Stimulated activated naive CD8-positive, alpha-beta T cell treated with anti-CD3 and anti-CD28 coated beads, Interleukin-15, amount 100 ng/mL, for 72 hours (primary cell): Measurements from ENCODE around the gene CNOT6.

Experiments used
- ATAC-seq: fragments of 150-1000 bp; cut with Tn5 transposase; 2 replicates; pipeline ENCODE4 v1.10.0; 2021; ENCODE audit warnings: mild to moderate bottlenecking, moderate library complexity
- DNase-seq, 2 donors: peaks; one replicate each; pipeline ENCODE4 v3.0.0; 2021 to 2022
- H3K27ac Mint-ChIP-seq, 2 donors: one replicate each; pipeline ENCODE4 v1.8.0; 2022; ENCODE audit warnings: mild to moderate bottlenecking in 2 of 2, mixed read lengths in 2 of 2, moderate library complexity in 2 of 2
- H3K27me3 Mint-ChIP-seq: one replicate; pipeline ENCODE4 v1.8.0; 2022; ENCODE audit warnings: mixed read lengths
- H3K4me1 Mint-ChIP-seq: one replicate; pipeline ENCODE4 v1.8.0; 2022; ENCODE audit warnings: mild to moderate bottlenecking, mixed read lengths
- H3K4me3 Mint-ChIP-seq, 2 donors: one replicate each; pipeline ENCODE4 v1.8.0; 2022; ENCODE audit warnings: mild to moderate bottlenecking in 2 of 2, mixed read lengths in 2 of 2, moderate library complexity in 1 of 2
- H3K9me3 Mint-ChIP-seq, 2 donors: one replicate each; pipeline ENCODE4 v1.8.0; 2022; ENCODE audit warnings: mixed read lengths in 2 of 2

CNOT6 gene

GRCh38 chr5:180605554-180606214, 111.5 kb downstream of the CNOT6 start:
- H3K4me3 Mint-ChIP-seq, result no peak overlapping the region
- peak overlapping the region in 1 of 2 donors; percentile 2 for H3K27ac Mint-ChIP-seq
- ATAC-seq (peak; percentile 67), DNase-seq (peak; percentile 65 to 66)
- no peaks in the 10 kb centered on the region for H3K9me3 Mint-ChIP-seq
- H3K4me1 Mint-ChIP-seq, result peaks cover 21% of the 10 kb centered on the region
- no peaks in the 10 kb centered on the region for H3K27me3 Mint-ChIP-seq

- Mint-ChIP-seq H3K27ac (no peak overlapping the region), H3K27me3 (no peaks in the 10 kb centered on the region), H3K4me3 (no peak overlapping the region), H3K9me3 (no peaks in the 10 kb centered on the region), H3K4me1 (peaks cover 21% of the 10 kb centered on the region)
- ATAC-seq (no peak), DNase-seq (no peak)
Measured at GRCh38 chr5:180606215-180606785, 112.1 kb downstream of the CNOT6 start.

DNA sequence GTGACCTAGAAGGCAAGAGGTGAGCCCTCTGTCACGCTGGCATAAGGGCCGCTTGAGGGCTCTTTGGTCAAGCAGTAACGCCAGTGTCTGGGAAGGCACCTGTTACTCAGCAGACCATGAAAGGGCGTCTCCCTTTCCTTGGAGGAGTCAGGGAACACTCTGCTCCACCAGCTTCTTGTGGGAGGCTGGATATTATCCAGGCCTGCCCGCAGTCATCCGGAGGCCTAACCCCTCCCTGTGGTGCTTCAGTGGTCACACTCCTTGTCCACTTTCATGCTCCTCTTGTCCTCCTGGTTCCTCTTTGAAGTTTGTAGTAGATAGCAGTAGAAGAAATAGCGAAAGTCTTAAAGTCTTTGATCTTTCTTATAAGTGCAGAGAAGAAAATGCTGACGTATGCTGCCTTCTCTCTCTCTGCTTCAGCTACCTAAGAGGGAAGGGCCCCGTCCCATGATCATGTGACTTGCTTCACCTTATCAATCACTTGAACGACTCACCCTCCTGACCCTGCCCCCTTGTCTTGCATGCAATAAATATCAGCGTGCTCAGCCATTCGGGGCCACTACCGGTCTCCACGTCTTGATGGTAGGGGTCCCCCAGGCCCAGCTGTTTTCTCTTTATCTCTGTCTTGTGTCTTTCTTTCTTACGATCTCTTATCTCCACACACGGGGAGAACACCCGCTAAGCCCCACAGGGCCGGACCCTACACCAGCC, 113.8 kb downstream of the CNOT6 start:
- Mint-ChIP-seq H3K27me3 (no peaks in the 10 kb centered on the region), H3K4me1 (peaks cover 22% of the 10 kb centered on the region), H3K4me3 (no peak overlapping the region), H3K9me3 (no peaks in the 10 kb centered on the region), H3K27ac (peak overlapping the region in 1 of 2 donors; percentile 12)
- DNase-seq, result no peak
- ATAC-seq, result no peak

DNA sequence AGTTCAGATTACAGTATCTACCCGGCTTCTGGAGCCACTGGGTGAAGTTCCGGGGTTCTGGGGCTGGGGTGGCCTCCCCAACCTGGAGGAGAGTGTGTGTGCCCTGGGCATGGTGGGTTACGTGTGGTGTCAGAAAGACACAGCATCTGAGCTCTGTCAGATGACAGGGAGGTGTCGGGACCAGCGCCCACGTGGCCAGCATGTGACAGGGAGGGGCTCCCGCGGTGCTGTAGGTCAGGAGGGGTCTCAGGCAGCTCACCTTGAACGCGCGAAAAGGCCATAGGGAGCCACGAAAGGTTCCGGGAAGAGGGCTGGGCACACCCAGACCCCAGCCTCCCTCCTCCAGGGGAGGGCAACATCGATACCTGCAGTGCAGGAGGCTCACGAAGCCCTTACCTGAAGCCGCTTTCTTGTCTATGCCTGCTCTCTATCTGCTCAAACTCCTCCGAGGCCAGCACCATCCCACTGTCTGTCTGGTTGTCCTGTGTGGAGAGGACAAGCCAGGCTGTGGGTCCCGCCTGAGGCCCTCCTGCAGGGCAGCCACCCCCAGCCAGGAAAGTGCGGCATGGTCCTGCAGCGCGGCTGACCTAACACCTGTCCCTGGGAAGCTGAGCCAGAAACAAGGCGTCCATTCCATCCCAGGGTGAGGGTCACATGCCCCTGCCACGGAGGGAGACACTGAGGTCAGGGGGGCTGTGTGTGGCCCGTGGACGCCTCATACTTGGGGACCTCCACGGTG, 114.6 kb downstream of the CNOT6 start:
- no peak for ATAC-seq
- Mint-ChIP-seq H3K27ac (peak overlapping the region; percentile 60 to 81), H3K4me1 (peaks cover 27% of the 10 kb centered on the region)

GRCh38 chr5:180609386-180609785, 115.2 kb downstream of the CNOT6 start:
- no peak overlapping the region for H3K4me3 Mint-ChIP-seq
- H3K27me3 Mint-ChIP-seq, result no peaks in the 10 kb centered on the region
- H3K4me1 Mint-ChIP-seq, result peaks cover 27% of the 10 kb centered on the region
- ATAC-seq (no peak), DNase-seq (no peak)
- H3K27ac Mint-ChIP-seq, result no peak overlapping the region
- H3K9me3 Mint-ChIP-seq, result no peaks in the 10 kb centered on the region

More for the DNA sequence above, 114.6 kb downstream of the CNOT6 start:
- DNase-seq, result no peak
- no peak overlapping the region for H3K4me3 Mint-ChIP-seq
- H3K27me3 Mint-ChIP-seq, result no peaks in the 10 kb centered on the region
- H3K9me3 Mint-ChIP-seq, result no peaks in the 10 kb centered on the region

- H3K4me1 Mint-ChIP-seq, result peaks cover 27% of the 10 kb centered on the region
- no peaks in the 10 kb centered on the region for H3K9me3 Mint-ChIP-seq
- no peak overlapping the region for H3K4me3 Mint-ChIP-seq
- no peaks in the 10 kb centered on the region for H3K27me3 Mint-ChIP-seq
- no peak overlapping the region for H3K27ac Mint-ChIP-seq
- no peak for ATAC-seq
- DNase-seq, result no peak
Measured at GRCh38 chr5:180609817-180610550, 115.8 kb downstream of the CNOT6 start.

DNA sequence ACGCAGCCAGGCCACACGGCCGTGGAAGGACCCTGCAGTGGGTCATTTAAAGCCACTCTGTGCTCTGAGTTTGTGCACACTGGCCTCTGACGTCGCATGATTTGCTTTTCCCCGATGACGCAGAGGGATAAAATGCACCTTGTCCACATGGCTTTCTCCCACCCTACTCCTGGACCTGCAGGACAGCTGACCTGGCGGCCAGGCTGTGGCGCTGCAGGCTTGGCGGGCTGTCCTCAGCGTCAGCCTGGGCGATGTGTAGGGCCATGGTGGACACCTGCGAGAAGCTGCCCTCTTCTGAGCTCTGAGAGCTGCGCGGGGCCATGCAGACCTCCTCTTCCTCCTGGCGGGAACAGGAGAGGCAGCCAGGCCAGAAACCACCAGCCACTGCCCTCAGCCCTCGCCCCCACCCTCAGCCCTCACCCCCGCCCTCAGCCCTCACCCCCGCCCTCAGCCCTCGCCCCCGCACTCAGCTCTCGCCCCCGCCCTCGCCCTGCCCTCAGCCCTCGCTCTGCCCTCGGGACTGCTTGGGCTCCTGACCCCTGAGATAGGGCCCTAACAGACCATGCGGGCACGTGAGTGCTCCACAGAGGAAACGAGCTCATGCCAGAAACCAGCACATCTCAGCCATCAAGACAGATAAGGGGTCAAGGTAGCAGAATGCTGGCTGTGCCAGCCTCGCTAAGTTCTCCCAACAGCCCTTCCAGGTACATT, 117.1 kb downstream of the CNOT6 start:
- no peaks in the 10 kb centered on the region for H3K27me3 Mint-ChIP-seq
- no peak overlapping the region for H3K27ac Mint-ChIP-seq
- H3K9me3 Mint-ChIP-seq, result no peaks in the 10 kb centered on the region
- DNase-seq (no peak), ATAC-seq (peak; percentile 28)
- peaks cover 18% of the 10 kb centered on the region for H3K4me1 Mint-ChIP-seq
- no peak overlapping the region for H3K4me3 Mint-ChIP-seq

- no peak for ATAC-seq
- DNase-seq, result no peak
- no peaks in the 10 kb centered on the region for H3K9me3 Mint-ChIP-seq
- H3K4me3 Mint-ChIP-seq, result no peak overlapping the region
- H3K4me1 Mint-ChIP-seq, result peaks cover 15% of the 10 kb centered on the region
- no peaks in the 10 kb centered on the region for H3K27me3 Mint-ChIP-seq
- H3K27ac Mint-ChIP-seq, result peak overlapping the region in 1 of 2 donors; percentile 29
Measured at GRCh38 chr5:180612683-180613082, 118.5 kb downstream of the CNOT6 start.

- no peak for ATAC-seq
- H3K27me3 Mint-ChIP-seq, result no peaks in the 10 kb centered on the region
- H3K4me1 Mint-ChIP-seq, result peaks cover 9% of the 10 kb centered on the region
- H3K4me3 Mint-ChIP-seq, result no peak overlapping the region
- no peaks in the 10 kb centered on the region for H3K9me3 Mint-ChIP-seq
- H3K27ac Mint-ChIP-seq, result no peak overlapping the region
- DNase-seq, result no peak
Measured at GRCh38 chr5:180613188-180613813, 119.1 kb downstream of the CNOT6 start.

- no peak overlapping the region for H3K27ac Mint-ChIP-seq
Measured at GRCh38 chr5:180613814-180614188, 119.6 kb downstream of the CNOT6 start.

GRCh38 chr5:180618487-180618828, 124.3 kb downstream of the CNOT6 start:
- H3K4me3 Mint-ChIP-seq, result peak overlapping the region; percentile 35 to 70
- no peaks in the 10 kb centered on the region for H3K27me3 Mint-ChIP-seq
- ATAC-seq, result no peak
- DNase-seq, result no peak
- H3K27ac Mint-ChIP-seq, result no peak overlapping the region
- no peaks in the 10 kb centered on the region for H3K9me3 Mint-ChIP-seq
- peaks cover 16% of the 10 kb centered on the region for H3K4me1 Mint-ChIP-seq

More at GRCh38 chr5:180613814-180614188, 119.6 kb downstream of the CNOT6 start:
- H3K9me3 Mint-ChIP-seq, result no peaks in the 10 kb centered on the region
- no peak for DNase-seq
- peaks cover 6% of the 10 kb centered on the region for H3K4me1 Mint-ChIP-seq
- peak; percentile 2 for ATAC-seq
- H3K4me3 Mint-ChIP-seq, result no peak overlapping the region
- no peaks in the 10 kb centered on the region for H3K27me3 Mint-ChIP-seq

GRCh38 chr5:180618829-180619562, 124.8 kb downstream of the CNOT6 start:
- ATAC-seq (peak; percentile 71), DNase-seq (peak; percentile 48 to 52)
- peaks cover 21% of the 10 kb centered on the region for H3K4me1 Mint-ChIP-seq
- no peak overlapping the region for H3K27ac Mint-ChIP-seq
- H3K9me3 Mint-ChIP-seq, result no peaks in the 10 kb centered on the region
- H3K27me3 Mint-ChIP-seq, result no peaks in the 10 kb centered on the region
- H3K4me3 Mint-ChIP-seq, result peak overlapping the region; percentile 44 to 70

- ATAC-seq (no peak), DNase-seq (no peak)
- H3K4me1 Mint-ChIP-seq, result peaks cover 27% of the 10 kb centered on the region
- H3K27ac Mint-ChIP-seq, result no peak overlapping the region
- no peaks in the 10 kb centered on the region for H3K27me3 Mint-ChIP-seq
- H3K4me3 Mint-ChIP-seq, result no peak overlapping the region
- no peaks in the 10 kb centered on the region for H3K9me3 Mint-ChIP-seq
Measured at GRCh38 chr5:180619563-180619915, 125.4 kb downstream of the CNOT6 start.

- Mint-ChIP-seq H3K9me3 (no peaks in the 10 kb centered on the region), H3K27me3 (no peaks in the 10 kb centered on the region), H3K4me1 (peaks cover 31% of the 10 kb centered on the region), H3K4me3 (no peak overlapping the region), H3K27ac (no peak overlapping the region)
- DNase-seq (no peak), ATAC-seq (no peak)
Measured at GRCh38 chr5:180620014-180620413, 125.8 kb downstream of the CNOT6 start.
